Measurements from ENCODE around the gene DIP2A.

GRCh38 chr21:46557469-46557868 lies 98.8 kb downstream of the DIP2A start:
- TF ChIP-seq CTCF (IDR thresholded peaks at IDR 0.05) (no peak), POLR2A (IDR thresholded peaks at IDR 0.05) (no peak)
